Smooth muscle cell of trachea (primary cell): ENCODE results near the gene ZNF223. TPM values are rescaled to one million over a fixed set of nuclear protein-coding genes. Genes with fewer than 3 reads are reported as not detected.

Experiments used
- total RNA-seq: library from RNA; depleted of rRNA; stranded (reverse); fragments of >200 nt; gene quantifications from 2 replicates; pipeline ENCODE4 v1.2.1, GENCODE V29; 2014

ZNF223 gene
- total RNA-seq = 6.3 and 9.3 TPM in 2 replicates

DNA sequence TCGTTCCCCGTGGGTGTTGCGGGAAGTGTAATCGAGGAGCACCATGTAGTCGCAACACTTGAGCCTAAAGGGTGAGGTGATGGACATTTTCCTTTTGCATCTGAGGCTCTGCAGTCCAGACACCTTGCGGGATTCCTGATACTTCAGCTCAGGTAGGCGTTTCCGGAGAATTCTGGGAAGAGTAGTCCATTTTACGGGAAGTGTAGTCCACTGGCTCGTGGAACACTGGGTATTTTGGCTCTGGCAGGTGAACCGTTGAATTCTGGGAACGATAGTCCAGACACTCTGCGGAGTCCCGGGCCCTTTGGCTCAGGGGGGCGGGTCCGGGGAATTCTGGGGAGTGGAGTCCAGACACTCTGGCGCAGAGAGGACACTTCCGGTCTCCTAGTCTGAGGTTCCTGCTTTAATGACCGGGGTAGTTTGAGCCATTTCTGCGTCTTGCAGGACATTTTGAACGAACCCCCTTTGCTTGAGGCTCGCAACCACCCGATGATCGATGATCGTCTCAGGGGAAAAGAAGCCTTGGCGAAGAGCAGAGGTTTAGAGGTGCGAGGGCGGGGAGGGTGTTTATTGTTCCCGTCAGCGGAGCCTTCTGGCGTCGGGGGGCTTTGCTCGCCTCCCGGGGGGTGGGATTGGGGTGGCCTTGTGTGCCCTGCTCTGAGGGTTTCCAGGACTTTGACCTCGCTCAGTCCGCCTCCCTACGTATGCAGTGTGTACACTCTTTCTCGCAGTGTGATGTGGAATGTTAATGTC lies at the start of gene ZNF223:
Gene ZNF223, plus strand, starts transcription at position 387 of the 753 bp plus-strand sequence. CDS start 3,141 bp downstream, outside the sequence.

DNA sequence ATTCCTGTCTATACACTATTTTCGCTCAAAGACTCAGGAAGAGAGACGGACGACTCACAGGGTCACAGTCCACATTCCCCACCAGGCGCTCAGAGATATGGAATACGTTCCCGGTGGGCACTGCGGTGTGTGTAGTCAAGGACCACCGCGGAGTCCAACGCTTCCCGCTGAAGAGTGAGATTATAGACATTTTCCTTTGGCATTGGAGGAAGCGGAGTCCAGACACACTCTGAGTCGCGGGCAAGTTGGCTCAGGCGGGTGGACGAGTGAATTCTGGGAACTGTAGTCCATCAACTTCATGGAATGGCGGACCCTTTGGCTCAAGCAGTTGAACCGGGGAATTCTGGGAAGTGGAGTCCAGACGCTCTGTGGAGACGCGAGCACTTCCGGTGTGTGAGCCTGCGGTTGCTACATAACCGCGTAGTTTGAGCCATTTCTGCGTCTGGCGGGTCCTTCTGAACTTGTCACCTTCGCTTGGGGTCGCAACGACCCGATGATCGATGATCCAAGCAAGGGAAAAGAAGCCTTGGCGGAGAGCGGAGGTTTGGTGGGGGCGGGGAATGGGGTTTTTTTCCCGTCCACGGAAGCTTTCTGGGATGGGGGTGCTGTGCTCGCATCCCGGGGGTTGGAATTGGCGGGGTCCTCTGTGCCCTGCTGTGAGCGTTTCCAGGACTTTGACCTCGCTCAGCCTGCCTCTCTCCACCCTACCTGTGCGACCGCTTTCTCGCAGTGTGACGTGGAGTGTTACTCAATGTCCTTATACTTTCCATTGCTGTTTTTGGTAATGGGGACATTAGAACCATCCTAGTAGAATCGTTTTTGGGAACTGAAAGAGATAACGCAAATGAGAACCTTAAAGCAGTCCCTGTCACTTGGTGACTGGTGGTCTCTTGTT lies 49.0 kb upstream of the ZNF223 start, which contains the start of gene ZNF230:
Gene ZNF230, plus strand, starts transcription at position 392 of the 895 bp plus-strand sequence. CDS start 4,122 bp downstream, outside the sequence.

DNA sequence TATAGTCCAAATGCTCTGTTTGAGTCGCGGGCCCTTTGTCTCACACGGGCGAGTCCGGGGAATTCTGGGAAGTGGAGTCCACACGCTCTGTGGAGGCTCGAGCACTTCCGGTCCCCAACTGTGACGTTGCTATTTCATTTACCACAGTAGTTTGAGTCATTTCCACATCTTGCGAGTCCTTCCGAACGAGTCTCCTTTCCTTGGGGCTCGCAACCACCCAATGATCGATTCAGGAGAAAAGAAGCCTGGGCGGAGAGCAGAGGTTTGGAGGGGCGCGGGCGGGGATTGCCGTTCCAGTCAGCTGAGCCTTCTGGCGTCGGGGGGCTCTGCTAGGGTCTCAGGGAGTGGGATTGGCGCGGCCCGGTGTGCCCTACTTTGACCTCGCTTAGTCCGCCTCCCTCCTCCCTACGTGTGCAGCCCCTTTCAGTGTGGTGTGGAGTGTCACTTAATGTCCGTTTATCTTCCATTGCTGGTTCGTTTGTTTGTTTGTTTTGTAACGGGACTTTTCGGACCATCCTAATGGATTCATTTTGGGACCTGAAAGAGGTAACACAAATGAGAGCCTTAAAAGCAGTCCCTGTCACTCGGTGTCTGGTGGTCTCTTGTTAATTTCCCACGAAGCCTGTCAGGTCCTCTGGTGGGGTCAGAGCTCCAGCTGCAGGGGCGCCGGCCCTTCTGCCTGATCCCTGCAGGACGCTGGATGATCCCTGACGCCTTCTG lies 26.5 kb upstream of the ZNF223 start, which contains the start of gene ZNF222:
Gene ZNF222, plus strand, starts transcription at position 163 of the 720 bp plus-strand sequence. Its CDS starts 58 bp downstream, at position 221.

DNA sequence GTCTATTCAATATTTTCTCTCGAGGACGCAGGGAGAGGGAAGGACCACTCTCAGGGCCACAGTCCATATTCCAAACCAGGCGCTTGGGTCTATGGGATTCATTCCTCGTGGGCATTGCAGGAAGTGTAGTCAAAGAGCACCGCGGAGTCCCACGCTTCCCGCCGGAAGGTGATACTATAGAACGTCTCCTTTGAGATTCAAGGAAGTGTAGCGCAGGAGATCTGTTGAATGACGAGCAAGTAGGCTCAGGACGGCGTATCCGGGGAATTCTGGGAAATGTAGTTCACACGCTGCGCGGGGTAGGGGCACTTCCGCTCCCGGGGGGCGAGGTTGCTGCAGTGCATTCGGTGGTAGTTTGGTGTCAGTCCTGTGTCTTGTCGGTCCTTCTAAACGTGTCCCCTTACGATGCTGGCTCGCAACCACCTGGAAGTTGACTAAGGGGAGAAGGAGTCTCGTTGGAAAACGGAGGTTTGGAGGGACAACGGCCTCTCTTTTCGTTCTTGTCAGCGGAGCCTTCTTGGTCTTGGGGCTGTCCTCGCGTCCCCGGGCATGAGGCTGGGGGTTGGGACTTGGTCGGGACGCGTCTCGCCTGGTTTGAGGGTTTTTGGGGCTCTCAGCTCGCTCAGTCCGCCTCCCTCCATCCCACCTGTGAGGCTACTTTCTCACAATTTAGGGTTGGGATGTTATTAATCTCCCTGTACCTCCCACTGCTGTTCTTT lies 20.1 kb downstream of the ZNF223 start, which contains the start of gene ZNF284:
Gene ZNF284, plus strand, starts transcription at position 336 of the 719 bp plus-strand sequence. CDS start 4,231 bp downstream, outside the sequence.

DNA sequence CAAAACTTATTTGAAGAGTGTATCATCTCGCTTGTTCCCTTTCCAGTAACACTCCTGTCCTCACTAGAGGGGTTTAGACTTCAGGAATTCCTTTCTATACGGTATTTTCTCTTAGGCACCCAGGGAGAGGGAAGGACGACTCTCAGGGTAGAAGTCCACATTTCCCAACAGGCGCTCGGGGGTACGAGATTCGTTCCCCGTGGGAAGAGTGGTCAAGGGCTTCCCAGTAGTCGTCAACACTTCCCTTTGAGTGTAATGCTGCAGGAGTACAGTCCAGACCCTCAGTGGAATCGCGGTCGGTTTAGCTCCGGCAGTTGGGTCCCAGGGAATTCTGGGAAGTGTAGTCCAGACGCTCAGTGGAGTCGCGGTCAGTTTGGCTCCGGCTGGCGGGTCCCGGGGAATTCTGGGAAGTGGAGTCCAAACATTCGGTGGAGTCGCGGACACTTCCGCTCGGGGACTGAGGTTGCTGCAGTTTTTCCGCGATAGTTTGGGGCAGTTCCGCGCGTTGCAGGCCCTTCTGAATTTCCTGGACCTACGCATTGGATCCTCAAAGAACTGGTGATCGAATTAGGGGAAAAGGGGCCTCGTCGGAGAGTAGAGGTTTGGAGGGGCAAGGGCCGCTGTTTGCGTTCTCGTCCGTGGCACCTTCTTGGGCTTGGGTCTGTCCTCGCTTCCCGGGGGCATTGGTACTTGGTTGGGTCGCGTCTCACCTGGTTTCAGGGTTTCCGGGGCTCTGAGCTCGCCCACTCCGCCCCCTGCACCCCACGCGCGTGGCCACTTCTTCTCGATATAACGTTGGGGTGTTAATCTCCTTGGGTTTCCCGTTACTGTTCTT lies 42.3 kb downstream of the ZNF223 start, which contains the start of gene ZNF224:
Gene ZNF224, plus strand, starts transcription at position 431 of the 835 bp plus-strand sequence. CDS start 3,513 bp downstream, outside the sequence.

DNA sequence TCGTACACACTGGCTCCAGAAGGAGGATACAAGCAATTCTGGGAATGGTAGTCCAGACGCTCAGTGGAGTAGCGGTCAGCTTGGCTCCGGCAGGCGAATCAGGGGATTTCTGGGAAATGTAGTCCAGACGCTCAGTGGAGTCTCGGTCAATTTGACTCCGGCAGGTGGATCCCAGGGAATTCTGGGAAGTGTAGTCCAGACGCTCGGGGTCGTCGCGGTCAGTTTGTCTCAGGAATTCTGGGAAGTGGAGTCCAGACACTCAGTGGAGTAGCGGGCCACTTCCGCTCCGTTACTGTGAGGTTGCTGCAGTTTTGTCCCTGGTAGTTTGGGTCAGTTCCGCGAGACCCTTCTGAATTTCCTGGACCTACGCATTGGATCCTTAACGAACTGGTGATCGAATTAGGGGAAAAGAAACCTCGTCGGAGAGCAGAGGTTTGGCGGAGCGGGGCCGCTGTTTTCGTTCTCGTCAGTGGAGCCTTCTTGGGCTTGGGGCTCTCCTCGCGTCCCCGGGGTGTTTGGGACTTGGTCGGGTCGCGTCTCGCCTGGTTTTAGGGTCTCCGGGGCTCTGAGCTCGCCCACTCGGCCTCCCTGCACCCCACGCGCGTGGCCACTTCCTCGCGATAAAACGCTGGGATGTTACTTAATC lies 61.4 kb downstream of the ZNF223 start, which contains the start of gene ZNF225:
Gene ZNF225, plus strand, starts transcription at position 262 of the 646 bp plus-strand sequence. CDS start 2,429 bp downstream, outside the sequence.

Other genes with a start within 250 kb of the ZNF223 start
- gene LYPD5, start 249.6 kb upstream of the ZNF223 start, total RNA-seq = 1.7 TPM in 1 of 2 replicates, not detected in the other
- 12.6 and 16.6 TPM in 2 replicates for gene ZNF283, start 224.7 kb upstream of the ZNF223 start, total RNA-seq
- 4.5 and 6.1 TPM in 2 replicates for gene ZNF404, start 168.1 kb upstream of the ZNF223 start, total RNA-seq
- 18.8 and 22.7 TPM in 2 replicates for gene ZNF45, start 116.8 kb upstream of the ZNF223 start, total RNA-seq
- gene ZNF221, start 100.8 kb upstream of the ZNF223 start, total RNA-seq = 12.9 and 20.5 TPM in 2 replicates
- 8.6 and 10.9 TPM in 2 replicates for gene ZNF155, start 67.8 kb upstream of the ZNF223 start, total RNA-seq
- gene ZNF230, start 49.1 kb upstream of the ZNF223 start, total RNA-seq = 3.8 and 4.8 TPM in 2 replicates
- 4.8 and 8.1 TPM in 2 replicates for gene ZNF222, start 26.7 kb upstream of the ZNF223 start, total RNA-seq
- gene ZNF284, start 20.1 kb downstream of the ZNF223 start, total RNA-seq = 3.3 and 3.8 TPM in 2 replicates
- gene ZNF224, start 42.3 kb downstream of the ZNF223 start, total RNA-seq = 27.8 and 30.1 TPM in 2 replicates
- 6.1 and 9.3 TPM in 2 replicates for gene ZNF225, start 61.4 kb downstream of the ZNF223 start, total RNA-seq
- gene ZNF234, start 89.5 kb downstream of the ZNF223 start, total RNA-seq = 10.8 and 12.2 TPM in 2 replicates
- gene ZNF226, start 113.1 kb downstream of the ZNF223 start, total RNA-seq = 17.9 and 21.8 TPM in 2 replicates
- gene ZNF227, start 160.5 kb downstream of the ZNF223 start, total RNA-seq = 32.3 and 34.8 TPM in 2 replicates
- 1.9 and 2.6 TPM in 2 replicates for gene ZNF233, start 207.8 kb downstream of the ZNF223 start, total RNA-seq